ENCODE data around the gene PMEL. TPM values are rescaled to one million over a fixed set of nuclear protein-coding genes. Genes with fewer than 3 reads are reported as not detected.

PMEL gene
- total RNA-seq, 1 experiment from 2014 or later: 72.2 TPM

DNA sequence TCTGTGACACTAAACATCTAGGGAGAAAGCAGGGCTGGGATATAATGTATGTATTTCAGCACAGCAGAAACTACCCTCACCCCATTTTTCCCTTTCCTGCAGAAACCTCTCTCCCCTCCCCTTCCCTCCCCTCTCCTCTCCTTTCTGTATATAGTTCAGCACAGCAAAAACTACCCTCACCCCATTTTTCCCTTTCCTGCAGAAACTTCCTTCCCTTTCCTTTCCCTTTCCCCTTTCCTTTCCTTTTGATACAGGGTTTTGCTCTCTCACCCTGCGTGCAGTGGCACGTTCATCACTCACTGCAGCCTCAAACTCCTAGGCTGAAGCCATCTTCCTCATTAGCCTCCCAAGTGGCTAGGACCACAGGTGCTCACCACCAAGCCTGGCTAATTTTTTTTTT is 2.1 kb downstream of the PMEL start:
- DNase-seq (ENCODE audit: low spot score) (no peak), ATAC-seq (no peak)
- TF ChIP-seq TEAD4 (CRISPR knock-in tag; IDR thresholded peaks at IDR 0.05): no peak
- TF ChIP-seq KAT7 (CRISPR knock-in tag; IDR thresholded peaks at IDR 0.05; ENCODE audit: borderline replicate concordance): no peak
- no peak for TF ChIP-seq CREM (CRISPR knock-in tag; IDR thresholded peaks at IDR 0.05)
- TF ChIP-seq CREB1 (CRISPR knock-in tag; IDR thresholded peaks at IDR 0.05): no peak
- TF ChIP-seq OVOL2 (CRISPR knock-in tag; IDR thresholded peaks at IDR 0.05; ENCODE audit: borderline replicate concordance): no peak
- TF ChIP-seq, protein P1, sequence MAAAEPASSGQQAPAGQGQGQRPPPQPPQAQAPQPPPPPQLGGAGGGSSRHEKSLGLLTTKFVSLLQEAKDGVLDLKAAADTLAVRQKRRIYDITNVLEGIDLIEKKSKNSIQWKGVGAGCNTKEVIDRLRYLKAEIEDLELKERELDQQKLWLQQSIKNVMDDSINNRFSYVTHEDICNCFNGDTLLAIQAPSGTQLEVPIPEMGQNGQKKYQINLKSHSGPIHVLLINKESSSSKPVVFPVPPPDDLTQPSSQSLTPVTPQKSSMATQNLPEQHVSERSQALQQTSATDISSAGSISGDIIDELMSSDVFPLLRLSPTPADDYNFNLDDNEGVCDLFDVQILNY (CRISPR knock-in tag; IDR thresholded peaks at IDR 0.05): no peak
- TF ChIP-seq JUN (CRISPR knock-in tag; IDR thresholded peaks at IDR 0.05): no peak
- no peak for TF ChIP-seq GRHL2 (CRISPR knock-in tag; IDR thresholded peaks at IDR 0.05; ENCODE audit: insufficient replicate concordance, severe bottlenecking)
- TF ChIP-seq ZNF232 (CRISPR knock-in tag; IDR thresholded peaks at IDR 0.05): no peak
- no peak for TF ChIP-seq ATF3 (CRISPR knock-in tag; conservative IDR thresholded peaks at IDR 0.05)
- no peak for TF ChIP-seq E2F1 (CRISPR knock-in tag; IDR thresholded peaks at IDR 0.05)
- TF ChIP-seq USF1 (CRISPR knock-in tag; IDR thresholded peaks at IDR 0.05): no peak
- no peak for TF ChIP-seq HMGA2 (CRISPR knock-in tag; IDR thresholded peaks at IDR 0.05)
- no peak for TF ChIP-seq ZNF396 (CRISPR knock-in tag; IDR thresholded peaks at IDR 0.05; ENCODE audit: borderline replicate concordance)
- no peak for TF ChIP-seq ERG (CRISPR knock-in tag; IDR thresholded peaks at IDR 0.05)
- no peak for TF ChIP-seq ZNF416 (CRISPR knock-in tag; IDR thresholded peaks at IDR 0.05)
- TF ChIP-seq GABPB1 (CRISPR knock-in tag; IDR thresholded peaks at IDR 0.05): no peak
- TF ChIP-seq, protein P2, sequence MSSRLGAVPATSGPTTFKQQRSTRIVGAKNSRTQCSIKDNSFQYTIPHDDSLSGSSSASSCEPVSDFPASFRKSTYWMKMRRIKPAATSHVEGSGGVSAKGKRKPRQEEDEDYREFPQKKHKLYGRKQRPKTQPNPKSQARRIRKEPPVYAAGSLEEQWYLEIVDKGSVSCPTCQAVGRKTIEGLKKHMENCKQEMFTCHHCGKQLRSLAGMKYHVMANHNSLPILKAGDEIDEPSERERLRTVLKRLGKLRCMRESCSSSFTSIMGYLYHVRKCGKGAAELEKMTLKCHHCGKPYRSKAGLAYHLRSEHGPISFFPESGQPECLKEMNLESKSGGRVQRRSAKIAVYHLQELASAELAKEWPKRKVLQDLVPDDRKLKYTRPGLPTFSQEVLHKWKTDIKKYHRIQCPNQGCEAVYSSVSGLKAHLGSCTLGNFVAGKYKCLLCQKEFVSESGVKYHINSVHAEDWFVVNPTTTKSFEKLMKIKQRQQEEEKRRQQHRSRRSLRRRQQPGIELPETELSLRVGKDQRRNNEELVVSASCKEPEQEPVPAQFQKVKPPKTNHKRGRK (CRISPR knock-in tag; IDR thresholded peaks at IDR 0.05; ENCODE audit: borderline replicate concordance): no peak
- TF ChIP-seq ZNF138 (CRISPR knock-in tag; conservative IDR thresholded peaks at IDR 0.05): no peak
- H3K9me3 Mint-ChIP-seq: no peaks in the 10 kb centered on the region
- H3K4me3 Mint-ChIP-seq: no peak overlapping the region
- H3K27me3 Mint-ChIP-seq (ENCODE audit: low read depth): no peaks in the 10 kb centered on the region
- peaks cover 26% of the 10 kb centered on the region for H3K4me1 Mint-ChIP-seq
- ChIA-PET CTCF (no interaction called here), POLR2A (no interaction called here)
- H3K36me3 Mint-ChIP-seq: no peaks in the 10 kb centered on the region; the same call in 1 of the 2 replicates
- H3K27ac Mint-ChIP-seq: no peak overlapping the region

DNA sequence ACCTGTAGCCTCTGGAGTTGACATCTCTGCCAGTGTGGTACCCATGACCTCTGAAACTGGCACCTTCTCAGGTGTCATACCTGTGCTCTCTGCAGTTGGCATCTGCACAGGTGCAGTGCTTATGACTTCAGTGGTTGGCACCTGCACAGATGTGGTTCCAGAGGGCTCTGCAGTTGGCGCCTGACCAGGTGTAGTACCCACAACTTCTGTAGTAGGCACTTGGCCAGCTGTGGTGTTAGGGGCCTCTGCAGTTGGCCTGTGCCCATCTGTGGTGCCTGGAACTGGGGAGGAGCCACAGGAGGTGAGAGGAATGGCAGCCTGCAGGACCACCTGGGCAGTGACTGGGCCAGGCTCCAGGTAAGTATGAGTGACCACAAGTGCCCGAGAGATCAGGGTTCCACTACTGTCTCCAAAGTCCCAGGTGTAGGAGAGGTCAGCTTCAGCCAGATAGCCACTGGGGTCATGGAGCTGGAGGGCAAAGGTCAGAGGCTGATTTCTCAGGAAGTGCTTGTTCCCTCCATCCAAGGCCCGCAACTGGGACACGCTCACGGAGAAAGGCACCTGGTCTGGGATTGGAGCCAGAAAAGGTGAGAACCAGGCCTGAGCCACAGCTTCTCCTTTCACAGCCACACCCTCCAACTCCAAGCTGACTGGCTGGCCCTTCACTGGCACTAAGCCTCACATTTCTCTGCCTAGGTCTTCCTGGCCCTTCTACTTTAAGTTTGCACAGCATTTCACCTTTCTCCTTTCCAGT is 8.6 kb downstream of the PMEL start:
- no peak overlapping the region for H3K27ac Mint-ChIP-seq
- ATAC-seq: no peak
- ChIA-PET CTCF (interaction anchor here (0.6 kb wide), 1 partner anchor 140 kb away, joined by 3 read pairs; the partner anchor contains the start of genes ORMDL2 and SARNP), POLR2A (interaction anchor here (0.7 kb wide), 1 partner anchor 11 kb away, joined by 3 read pairs; no protein-coding TSS in a partner anchor)
- no peaks in the 10 kb centered on the region for H3K27me3 Mint-ChIP-seq (ENCODE audit: low read depth)
- H3K9me3 Mint-ChIP-seq: no peaks in the 10 kb centered on the region
- H3K4me3 Mint-ChIP-seq: no peak overlapping the region
- H3K36me3 Mint-ChIP-seq: peaks cover 18% of the 10 kb centered on the region
- H3K4me1 Mint-ChIP-seq: no peaks in the 10 kb centered on the region
- DNase-seq (ENCODE audit: low spot score): no peak
- TF ChIP-seq, protein P3, sequence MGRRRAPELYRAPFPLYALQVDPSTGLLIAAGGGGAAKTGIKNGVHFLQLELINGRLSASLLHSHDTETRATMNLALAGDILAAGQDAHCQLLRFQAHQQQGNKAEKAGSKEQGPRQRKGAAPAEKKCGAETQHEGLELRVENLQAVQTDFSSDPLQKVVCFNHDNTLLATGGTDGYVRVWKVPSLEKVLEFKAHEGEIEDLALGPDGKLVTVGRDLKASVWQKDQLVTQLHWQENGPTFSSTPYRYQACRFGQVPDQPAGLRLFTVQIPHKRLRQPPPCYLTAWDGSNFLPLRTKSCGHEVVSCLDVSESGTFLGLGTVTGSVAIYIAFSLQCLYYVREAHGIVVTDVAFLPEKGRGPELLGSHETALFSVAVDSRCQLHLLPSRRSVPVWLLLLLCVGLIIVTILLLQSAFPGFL (CRISPR knock-in tag; IDR thresholded peaks at IDR 0.05; ENCODE audit: borderline replicate concordance): no peak
- TF ChIP-seq RORB (CRISPR knock-in tag; IDR thresholded peaks at IDR 0.05): no peak
- TF ChIP-seq SMAD4 (CRISPR knock-in tag; IDR thresholded peaks at IDR 0.05): no peak
- no peak for TF ChIP-seq CTCF (IDR thresholded peaks at IDR 0.05)
- TF ChIP-seq ATF6 (CRISPR knock-in tag; IDR thresholded peaks at IDR 0.05): no peak
- no peak for TF ChIP-seq RELA (CRISPR knock-in tag; IDR thresholded peaks at IDR 0.05; ENCODE audit: borderline replicate concordance)

Measured in WTC11 (cell line).